ENCODE data around the gene ATP2C2.
"Not testable (repeated sequence)": the region's sequence is repeated elsewhere in the genome, so short reads cannot be mapped to it uniquely, and the experiment has no call there.

The ATP2C2 gene

GRCh38 chr16:84367750-84368307, 509 bp upstream of the ATP2C2 start:
- no peak for DNase-seq

- DNase-seq, result no peak
Measured at GRCh38 chr16:84369105-84369504, 767 bp downstream of the ATP2C2 start.

GRCh38 chr16:84369938-84370627, 1.7 kb downstream of the ATP2C2 start:
- DNase-seq, result no peak

- no peak for DNase-seq
Measured at GRCh38 chr16:84370723-84371552, 2.6 kb downstream of the ATP2C2 start.

- no peak for DNase-seq
Measured at GRCh38 chr16:84371553-84371865, 3.2 kb downstream of the ATP2C2 start.

- DNase-seq, result no peak
Measured at GRCh38 chr16:84373907-84374489, 5.7 kb downstream of the ATP2C2 start.

- no peak for DNase-seq
Measured at GRCh38 chr16:84378099-84378498, 9.8 kb downstream of the ATP2C2 start.

GRCh38 chr16:84378567-84378966, 10.2 kb downstream of the ATP2C2 start:
- DNase-seq, result no peak

GRCh38 chr16:84379008-84379708, 10.8 kb downstream of the ATP2C2 start:
- no peak for DNase-seq

- DNase-seq, result no peak
Measured at GRCh38 chr16:84379709-84380362, 11.5 kb downstream of the ATP2C2 start.

GRCh38 chr16:84380405-84380804, 12.1 kb downstream of the ATP2C2 start:
- DNase-seq, result no peak

GRCh38 chr16:84382396-84382795, 14.1 kb downstream of the ATP2C2 start:
- DNase-seq, result no peak

- no peak for DNase-seq
Measured at GRCh38 chr16:84383106-84383505, 14.8 kb downstream of the ATP2C2 start.

GRCh38 chr16:84386047-84386446, 17.7 kb downstream of the ATP2C2 start:
- DNase-seq, result no peak

GRCh38 chr16:84387021-84387420, 18.7 kb downstream of the ATP2C2 start:
- DNase-seq, result no peak

- DNase-seq, result no peak
Measured at GRCh38 chr16:84390131-84390785, 21.9 kb downstream of the ATP2C2 start.

GRCh38 chr16:84391151-84392030, 23.1 kb downstream of the ATP2C2 start:
- no peak for DNase-seq

- DNase-seq, result no peak
Measured at GRCh38 chr16:84392031-84392360, 23.7 kb downstream of the ATP2C2 start.

- not testable (repeated sequence) for DNase-seq
Measured at GRCh38 chr16:84396082-84396481, 27.7 kb downstream of the ATP2C2 start.

GRCh38 chr16:84396537-84397008, 28.2 kb downstream of the ATP2C2 start:
- no peak for DNase-seq

GRCh38 chr16:84397090-84397489, 28.8 kb downstream of the ATP2C2 start:
- no peak for DNase-seq

Measured in NCI-H1436 (cell line).